SH-SY5Y (cell line): ENCODE measurements around the gene LDB3.

Experiments
- GATA2 ChIP-seq: IDR thresholded peaks from 2 replicates; pipeline ENCODE4 v1.6.1; 2011; ENCODE audit warnings: mild to moderate bottlenecking, low read depth, low read length
- GATA3 ChIP-seq: IDR thresholded peaks from 2 replicates; pipeline ENCODE4 v1.6.1; 2011; ENCODE audit warnings: low read depth, mild to moderate bottlenecking, low read length, moderate library complexity

DNA sequence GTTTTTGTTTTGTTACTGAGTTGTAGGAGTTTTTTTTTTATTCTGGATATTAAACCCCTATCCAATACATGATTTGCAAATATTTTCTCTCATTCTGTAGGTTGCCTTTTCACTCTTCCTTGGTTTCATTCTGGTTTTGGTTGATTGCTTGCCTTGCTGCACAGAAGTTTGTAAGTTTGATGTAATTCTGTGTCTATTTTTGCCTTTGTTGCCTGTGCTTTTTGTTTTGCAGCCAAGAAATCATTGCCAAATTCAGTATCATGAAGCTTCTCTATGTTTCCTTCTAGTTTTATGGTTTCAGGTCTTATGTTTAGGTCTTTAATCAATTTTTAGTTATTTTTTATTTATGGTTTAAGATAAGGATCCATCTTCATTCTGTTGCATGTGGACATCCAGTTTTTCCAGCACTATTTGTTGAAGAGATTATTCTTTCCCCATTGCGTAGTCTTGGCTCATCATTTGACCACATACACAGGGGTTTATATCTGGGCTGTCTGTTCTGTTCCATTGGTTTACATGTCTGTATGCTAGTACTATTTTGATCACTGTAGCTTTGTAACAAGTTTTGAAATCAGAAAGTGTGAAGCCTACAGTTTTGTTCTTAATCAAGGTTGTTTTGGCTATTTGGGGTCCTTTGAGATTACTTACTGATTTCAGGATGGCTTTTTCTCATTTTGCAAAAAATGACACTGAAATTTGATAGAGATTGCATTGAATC, 114.5 kb downstream of the LDB3 start:
- TF ChIP-seq GATA3 (no peak), GATA2 (no peak)
